H1 (cell line): Measurements from ENCODE around the gene CD58. TPM values are rescaled to one million over a fixed set of nuclear protein-coding genes. Genes with fewer than 3 reads are reported as not detected.

Source experiments
- CTCF ChIA-PET: fragments of 300-600 bp; sonication (Branson Sonifier 250); formaldehyde crosslinking; loops from one replicate; lab custom pipeline; 2021; ENCODE audit not compliant: partially characterized antibody; lab: Charles Lee
- POLR2A ChIA-PET: fragments of 300-600 bp; sonication (Branson Sonifier 250); formaldehyde crosslinking; loops from one replicate; lab custom pipeline; 2021; ENCODE audit warnings: inconsistent platforms; ENCODE audit not compliant: partially characterized antibody; lab: Charles Lee
- DNase-seq, 2 experiments: peaks; one replicate each; pipeline versions ENCODE4 v3.0.0 to v3.0.0-alpha.2; 2010 to 2022; ENCODE audit warnings: low spot score in 2 of 2, low read depth in 1 of 2, mixed read lengths in 1 of 2
- FAIRE-seq: peaks from 2 replicates; lab custom pipeline; 2011; peaks lifted over from hg19 to GRCh38; lab: Jason Lieb, UNC
- H2AFZ ChIP-seq: 2 replicates; pipeline ENCODE4 v1.8.1; 2012; ENCODE audit warnings: low read length, inconsistent platforms
- H2AK5ac ChIP-seq: 2 replicates; pipeline ENCODE4 v1.6.1; 2013; ENCODE audit warnings: low read depth, low read length
- H2BK120ac ChIP-seq: replicated peaks from 2 replicates; pipeline ENCODE3; 2013; ENCODE audit warnings: low read depth, low read length, inconsistent platforms
- H2BK12ac ChIP-seq: 2 replicates; pipeline ENCODE4 v1.6.1; 2013; ENCODE audit warnings: low read depth, low read length
- H2BK15ac ChIP-seq: 2 replicates; pipeline ENCODE4 v1.6.1; 2013; ENCODE audit warnings: low read length
- H2BK20ac ChIP-seq: 2 replicates; pipeline ENCODE4 v1.6.1; 2013; ENCODE audit warnings: low read length
- H2BK5ac ChIP-seq: 2 replicates; pipeline ENCODE4 v1.6.1; 2013; ENCODE audit warnings: low read depth, low read length
- H3K14ac ChIP-seq: 2 replicates; pipeline ENCODE4 v1.6.1; 2013; ENCODE audit warnings: inconsistent platforms; ENCODE audit not compliant: insufficient read length
- H3K18ac ChIP-seq: 2 replicates; pipeline ENCODE4 v1.6.1; 2013; ENCODE audit warnings: low read length; ENCODE audit errors: extremely low read depth
- H3K23ac ChIP-seq: 2 replicates; pipeline ENCODE4 v1.6.1; 2013; ENCODE audit warnings: inconsistent platforms; ENCODE audit not compliant: insufficient read length
- H3K23me2 ChIP-seq: 2 replicates; pipeline ENCODE4 v1.6.1; 2013; ENCODE audit warnings: low read depth, low read length
- H3K27ac ChIP-seq: 2 replicates; pipeline ENCODE4 v1.6.1; 2011; ENCODE audit warnings: low read depth, low read length, inconsistent platforms
- H3K27me3 ChIP-seq, 4 experiments: replicated peaks in 1 of 4; 1 replicate in 1 of 4; 2 replicates in 3 of 4; pipeline versions ENCODE4 v1.6.1 to v1.8.1; 2011 to 2013; ENCODE audit warnings: low read length in 3 of 4, mild to moderate bottlenecking in 3 of 4, inconsistent platforms in 2 of 4, mixed read lengths in 2 of 4, moderate library complexity in 1 of 4; ENCODE audit not compliant: control insufficient read depth in 3 of 4, insufficient read depth in 3 of 4; ENCODE audit errors: extremely low read depth in 1 of 4
- H3K36me3 ChIP-seq, 4 experiments: 2 replicates each; pipeline versions ENCODE4 v1.6.1 to v1.8.1; 2011 to 2013; ENCODE audit warnings: mild to moderate bottlenecking in 4 of 4, low read length in 3 of 4, moderate library complexity in 2 of 4, control low read depth in 1 of 4, inconsistent platforms in 1 of 4; ENCODE audit not compliant: insufficient read depth in 4 of 4, control insufficient read depth in 2 of 4
- H3K4ac ChIP-seq: replicated peaks from 2 replicates; pipeline ENCODE3; 2013; ENCODE audit warnings: low read length, low read depth, mixed read lengths, inconsistent platforms; ENCODE audit not compliant: insufficient read length
- H3K4me1 ChIP-seq, 4 experiments: replicated peaks in 1 of 4; 1 replicate in 1 of 4; 2 replicates in 3 of 4; pipeline versions ENCODE4 v1.6.1 to v1.8.1; 2011 to 2013; ENCODE audit warnings: low read length in 3 of 4, inconsistent platforms in 2 of 4, mixed read lengths in 1 of 4; ENCODE audit not compliant: insufficient read depth in 4 of 4, control insufficient read depth in 3 of 4
- H3K4me2 ChIP-seq, 2 experiments: 2 replicates each; pipeline versions ENCODE4 v1.6.1 to v1.8.1; 2011 to 2013; ENCODE audit warnings: low read depth in 2 of 2, low read length in 2 of 2, control low read depth in 1 of 2, inconsistent platforms in 1 of 2, mild to moderate bottlenecking in 1 of 2; ENCODE audit not compliant: insufficient read depth in 1 of 2
- H3K4me3 ChIP-seq, 4 experiments: fragments of 200-600, 300-600 bp in 1 of 4; sonication (generic), shearing (Covaris generic), sonication (Bioruptor Twin) in 1 of 4; 2 replicates each; pipeline versions ENCODE4 v1.5.1 to v1.8.1; 2011 to 2016; ENCODE audit warnings: low read length in 4 of 4, low read depth in 3 of 4, control low read depth in 2 of 4, inconsistent platforms in 2 of 4, mild to moderate bottlenecking in 2 of 4, mixed read lengths in 1 of 4, moderate library complexity in 1 of 4; ENCODE audit not compliant: insufficient read depth in 2 of 4; ENCODE audit errors: extremely low read depth in 1 of 4
- H3K56ac ChIP-seq: replicated peaks from 2 replicates; pipeline ENCODE3; 2013; ENCODE audit warnings: low read depth, mild to moderate bottlenecking, mixed read lengths, low read length, inconsistent platforms; ENCODE audit not compliant: insufficient read length
- H3K79me1 ChIP-seq: 2 replicates; pipeline ENCODE4 v1.6.1; 2013; ENCODE audit warnings: low read depth, low read length, control low read depth
- H3K79me2 ChIP-seq, 2 experiments: 2 replicates each; pipeline versions ENCODE4 v1.6.1 to v1.8.1; 2012 to 2013; ENCODE audit warnings: low read length in 2 of 2, mild to moderate bottlenecking in 2 of 2, inconsistent platforms in 1 of 2; ENCODE audit not compliant: insufficient read depth in 2 of 2, control insufficient read depth in 1 of 2
- H3K9ac ChIP-seq, 4 experiments: replicated peaks in 1 of 4; 1 replicate in 1 of 4; 2 replicates in 3 of 4; pipeline versions ENCODE4 v1.6.1 to v1.8.1; 2011 to 2013; ENCODE audit warnings: low read depth in 3 of 4, low read length in 3 of 4, control low read depth in 2 of 4, mild to moderate bottlenecking in 2 of 4, moderate library complexity in 2 of 4, inconsistent platforms in 1 of 4; ENCODE audit errors: extremely low read depth in 1 of 4
- H3K9me3 ChIP-seq, 2 experiments: 2 replicates each; pipeline versions ENCODE4 v1.6.1 to v1.8.1; 2012 to 2013; ENCODE audit warnings: mild to moderate bottlenecking in 2 of 2, moderate library complexity in 2 of 2, control low read depth in 1 of 2, inconsistent platforms in 1 of 2, low read depth in 1 of 2, low read length in 1 of 2, mixed read lengths in 1 of 2; ENCODE audit not compliant: insufficient read depth in 2 of 2
- H4K20me1 ChIP-seq, 2 experiments: replicated peaks in 1 of 2; 2 replicates each; pipeline versions ENCODE3 to v1.8.1; 2011 to 2013; ENCODE audit warnings: inconsistent platforms in 2 of 2, low read length in 2 of 2, mild to moderate bottlenecking in 1 of 2; ENCODE audit not compliant: insufficient read depth in 2 of 2, control insufficient read depth in 1 of 2
- H4K5ac ChIP-seq: 2 replicates; pipeline ENCODE4 v1.6.1; 2013; ENCODE audit warnings: low read length, low read depth, mixed read lengths, inconsistent platforms; ENCODE audit not compliant: insufficient read length
- H4K8ac ChIP-seq: 2 replicates; pipeline ENCODE4 v1.8.0; 2013; ENCODE audit warnings: mild to moderate bottlenecking, moderate library complexity, low read length, inconsistent platforms; ENCODE audit not compliant: insufficient read depth; ENCODE audit errors: extremely low read depth
- H4K91ac ChIP-seq: replicated peaks from 2 replicates; pipeline ENCODE3; 2013; ENCODE audit warnings: low read length, mixed read lengths, inconsistent platforms; ENCODE audit not compliant: insufficient read length
- ATF3 ChIP-seq: IDR thresholded peaks from 2 replicates; pipeline ENCODE4 v1.6.1; 2011; ENCODE audit warnings: low read depth, mild to moderate bottlenecking, low read length; ENCODE audit not compliant: insufficient read depth
- CREB1 ChIP-seq: IDR thresholded peaks from 2 replicates; pipeline ENCODE4 v1.6.1; 2012; ENCODE audit warnings: inconsistent platforms
- EP300 ChIP-seq, 2 experiments: IDR thresholded peaks; 1 replicate in 1 of 2; 2 replicates in 1 of 2; pipeline ENCODE4 v1.6.1; 2011 to 2012; ENCODE audit warnings: low read depth in 2 of 2, low read length in 2 of 2, mild to moderate bottlenecking in 2 of 2, borderline replicate concordance in 1 of 2, inconsistent platforms in 1 of 2, moderate library complexity in 1 of 2
- GABPA ChIP-seq: IDR thresholded peaks from 2 replicates; pipeline ENCODE4 v1.6.1; 2011; ENCODE audit warnings: mild to moderate bottlenecking, low read length, moderate library complexity, borderline replicate concordance; ENCODE audit not compliant: insufficient read depth
- JUND ChIP-seq: IDR thresholded peaks from 2 replicates; pipeline ENCODE4 v1.6.1; 2011; ENCODE audit warnings: mild to moderate bottlenecking, improper control_type of control experiment, low read length
- POLR2A ChIP-seq, 2 experiments: IDR thresholded peaks; 1 replicate in 1 of 2; 2 replicates in 1 of 2; pipeline ENCODE4 v1.6.1; 2011; ENCODE audit warnings: low read depth in 2 of 2, low read length in 2 of 2, mild to moderate bottlenecking in 2 of 2; ENCODE audit errors: control extremely low read depth in 1 of 2
- POLR2AphosphoS5 ChIP-seq: IDR thresholded peaks from 2 replicates; pipeline ENCODE4 v1.6.1; 2011; ENCODE audit warnings: low read depth, low read length
- YY1 ChIP-seq: IDR thresholded peaks from 2 replicates; pipeline ENCODE4 v1.6.1; 2011; ENCODE audit warnings: low read depth, mild to moderate bottlenecking, low read length
- ZNF274 ChIP-seq: IDR thresholded peaks from 2 replicates; pipeline ENCODE4 v1.7.0; 2012; ENCODE audit warnings: low read length, borderline replicate concordance; ENCODE audit errors: extremely low read depth
- WGBS, 2 experiments: shearing (Covaris generic) in 1 of 2; methylation state at CpG; one replicate each; pipeline versions ENCODE4 v1.1.6 to v1.1.7; 2013 to 2015; ENCODE audit warnings: low lambda C conversion rate in 2 of 2, mixed read lengths in 2 of 2, inconsistent platforms in 1 of 2, low coverage in 1 of 2, missing lambda C conversion rate in 1 of 2; ENCODE audit not compliant: insufficient replicate concordance in 2 of 2, insufficient coverage in 1 of 2, insufficient read length in 1 of 2; ENCODE audit errors: extremely low coverage in 1 of 2, missing lambda C conversion rate in 1 of 2; 5-methylcytosine and 5-hydroxymethylcytosine counted together
- polyA plus RNA-seq, 7 experiments: library from polyadenylated mRNA; depleted of rRNA in 3 of 7; stranded (reverse) in 5 of 7; unstranded in 2 of 7; fragments of >200 nt in 5 of 7; fragments of 200-250 nt in 2 of 7; gene quantifications; 1 replicate in 5 of 7; 2 replicates in 1 of 7; 4 replicates in 1 of 7; pipeline versions ENCODE4 v1.2.1 to v1.2.3, GENCODE V29; 2011 to 2013; ENCODE audit warnings: missing spikeins in 2 of 7, mixed read lengths in 2 of 7
- total RNA-seq: library from RNA; stranded (reverse); fragmentation: NEBNext Ultra II Directional; extraction: Animal tissue kit (Norgen Biotek cat#: 25700); gene quantifications from 2 replicates; pipeline ENCODE4 v1.2.1, GENCODE V29; 2021
- TF ChIP-seq, protein P1 (sequence below): IDR thresholded peaks from 2 replicates; pipeline ENCODE4 v1.6.1; 2012; ENCODE audit warnings: low read length, inconsistent platforms

Gene CD58
- total and polyA plus RNA-seq, 2 of the 8 experiments (the other 6 are each of a cell fraction or from before 2014, with no cell fraction given): 5.3 to 5.5 TPM

DNA sequence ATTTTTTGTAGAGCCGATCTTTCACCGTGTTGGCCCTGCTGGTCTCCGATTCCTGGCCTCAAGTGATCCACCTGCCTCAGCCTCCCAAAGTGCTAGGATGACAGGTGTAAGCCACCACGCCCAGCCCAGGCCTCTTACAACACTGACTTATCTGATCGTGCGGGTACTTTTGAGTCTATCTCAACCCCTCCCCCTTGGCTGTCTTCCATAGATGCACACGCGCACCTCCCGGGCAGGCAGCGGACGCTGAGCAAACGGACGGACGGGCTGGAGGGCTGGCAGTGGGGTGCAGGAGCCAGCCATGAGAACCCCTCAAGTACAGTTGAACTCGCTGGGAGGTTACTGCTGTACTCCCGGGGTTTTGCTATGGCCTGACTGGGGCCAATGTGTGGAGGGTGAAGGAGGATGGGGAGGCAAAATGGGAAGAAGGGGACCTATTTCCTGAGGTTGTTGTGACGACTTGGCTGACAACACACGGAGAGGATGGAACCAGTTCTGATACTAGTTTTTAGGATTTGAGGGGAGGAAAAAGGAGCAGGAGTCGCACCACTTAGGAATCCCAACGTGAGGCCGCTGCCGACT lies 959 bp downstream of the CD58 start:
- Histone ChIP-seq H3K9me3 (no peaks in the 10 kb centered on the region), H3K27ac (no peak overlapping the region), H3K4me2 (peak overlapping the region; percentile 85 to 87), H2BK5ac (no peak overlapping the region), H3K14ac (no peak overlapping the region)
- TF ChIP-seq CREB1 (no peak), POLR2AphosphoS5 (no peak), GABPA (no peak), YY1 (no peak), JUND (no peak), ZNF274 (no peak), POLR2A (IDR thresholded peaks at IDR 0.05; ENCODE audit: control extremely low read depth in 1 of 2, low read depth in 2 of 2, low read length in 2 of 2) (no peak), EP300 (IDR thresholded peaks at IDR 0.05; ENCODE audit: borderline replicate concordance in 1 of 2, low read depth in 2 of 2, low read length in 2 of 2) (no peak), ATF3 (no peak)
- TF ChIP-seq, protein P1, sequence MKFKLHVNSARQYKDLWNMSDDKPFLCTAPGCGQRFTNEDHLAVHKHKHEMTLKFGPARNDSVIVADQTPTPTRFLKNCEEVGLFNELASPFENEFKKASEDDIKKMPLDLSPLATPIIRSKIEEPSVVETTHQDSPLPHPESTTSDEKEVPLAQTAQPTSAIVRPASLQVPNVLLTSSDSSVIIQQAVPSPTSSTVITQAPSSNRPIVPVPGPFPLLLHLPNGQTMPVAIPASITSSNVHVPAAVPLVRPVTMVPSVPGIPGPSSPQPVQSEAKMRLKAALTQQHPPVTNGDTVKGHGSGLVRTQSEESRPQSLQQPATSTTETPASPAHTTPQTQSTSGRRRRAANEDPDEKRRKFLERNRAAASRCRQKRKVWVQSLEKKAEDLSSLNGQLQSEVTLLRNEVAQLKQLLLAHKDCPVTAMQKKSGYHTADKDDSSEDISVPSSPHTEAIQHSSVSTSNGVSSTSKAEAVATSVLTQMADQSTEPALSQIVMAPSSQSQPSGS: no peak
- TF ChIP-seq, all 59 proteins: peak for 0
- Histone ChIP-seq H4K20me1 (no peaks in the 10 kb centered on the region), H4K91ac (no peak overlapping the region), H3K4ac (no peak overlapping the region), H2BK12ac (no peak overlapping the region; the same call in 1 of the 2 replicates), H2AFZ (peak overlapping the region; percentile 80), H3K79me2 (no peaks in the 10 kb centered on the region), H3K9ac (peak overlapping the region in 1 of 4 experiments; percentile 58; a peak in 1 of 7 replicates), H2BK120ac (no peak overlapping the region), H3K27me3 (peaks cover 0 to 4% (median 0%) of the 10 kb centered on the region in 4 experiments; a peak in 1 of 7 replicates), H3K23ac (no peak overlapping the region), H3K18ac (no peak overlapping the region), H2BK15ac (no peak overlapping the region), H3K36me3 (no peaks in the 10 kb centered on the region), H4K5ac (no peak overlapping the region), H3K4me3 (peak overlapping the region; percentile 64 to 83 (median 74)), H2BK20ac (no peak overlapping the region), H4K8ac (no peak overlapping the region), H2AK5ac (no peak overlapping the region), H3K4me1 (peaks cover 0 to 19% (median 7%) of the 10 kb centered on the region in 4 experiments; a peak in 5 of 7 replicates), H3K79me1 (no peaks in the 10 kb centered on the region; the same call in 1 of the 2 replicates), H3K56ac (no peak overlapping the region), H3K23me2 (peaks cover 9% of the 10 kb centered on the region; the same call in 1 of the 2 replicates)
- CTCF ChIA-PET: interaction anchor here (1.0 to 1.4 kb wide), 4 partner anchors 13 to 431 kb away, joined by 3 to 7 read pairs (median 4); no protein-coding TSS in a partner anchor
- POLR2A ChIA-PET: no interaction called here
- DNase-seq: no peak
- 65% methylated on average over 22 of the region's 22 CpGs; no CpG with 5 or more reads in 1 of the 2 experiments for WGBS, 2 experiments
- no peak for FAIRE-seq
